Measurements from ENCODE around the gene OR1M1. TPM values are rescaled to one million over a fixed set of nuclear protein-coding genes. Genes with fewer than 3 reads are reported as not detected.

Gene OR1M1
- total RNA-seq, 1 experiment from 2014 or later = not detected

GRCh38 chr19:9039728-9040127 lies 47.1 kb upstream of the OR1M1 start:
- no peaks in the 10 kb centered on the region for H3K9me3 ChIP-seq (ENCODE audit: low read length)
- BruUV-seq (replicated peaks) = no TSS peak
- no peaks in the 10 kb centered on the region for H3K27me3 ChIP-seq (ENCODE audit: low read length)
- H3K9ac ChIP-seq (ENCODE audit: low read length) = peak overlapping the region; percentile 14; the same call in 1 of the 2 replicates
- peak overlapping the region; percentile 70 for H2AFZ ChIP-seq (ENCODE audit: low read length)
- no peaks in the 10 kb centered on the region for H3K9me2 ChIP-seq (replicated peaks; ENCODE audit: low read length)
- no peaks in the 10 kb centered on the region for H3F3A ChIP-seq (ENCODE audit: low read length, unreplicated experiment)
- intact Hi-C loops (cut with micrococcal nuclease) = no loop called here
- no peak for TF ChIP-seq CTCF (conservative IDR thresholded peaks at IDR 0.05; ENCODE audit: low read depth, low read length)
- no peak for TF ChIP-seq EZH2 (IDR thresholded peaks at IDR 0.05; ENCODE audit: low read length, unreplicated experiment)
- TF ChIP-seq EZH2phosphoT487 (IDR thresholded peaks at IDR 0.05; ENCODE audit: borderline replicate concordance, low read length) = no peak
- peaks cover 22% of the 10 kb centered on the region for H3K4me1 ChIP-seq (ENCODE audit: insufficient read depth, low read length)
- CTCF ChIA-PET = no interaction called here
- DNase-seq (peak; percentile 16), ATAC-seq (peak; percentile 25; the same call in 1 of the 2 replicates)
- no peaks in the 10 kb centered on the region for H3K36me3 ChIP-seq (ENCODE audit: low read depth, low read length)
- H3K4me3 ChIP-seq (ENCODE audit: low read length) = peak overlapping the region; percentile 43
- H3K79me2 ChIP-seq (ENCODE audit: low read length) = no peaks in the 10 kb centered on the region
- H3K27ac ChIP-seq (ENCODE audit: low read length) = peak overlapping the region; percentile 70
- POLR2A ChIA-PET (ENCODE audit: unreplicated experiment) = no interaction called here
- peak overlapping the region; percentile 61 for H3K4me2 ChIP-seq (ENCODE audit: low read length)
- no peaks in the 10 kb centered on the region for H4K20me1 ChIP-seq (ENCODE audit: low read length)

GRCh38 chr19:9040131-9040530 lies 46.7 kb upstream of the OR1M1 start:
- TF ChIP-seq EZH2phosphoT487 (IDR thresholded peaks at IDR 0.05; ENCODE audit: borderline replicate concordance, low read length) (no peak), EZH2 (IDR thresholded peaks at IDR 0.05; ENCODE audit: low read length, unreplicated experiment) (no peak), CTCF (conservative IDR thresholded peaks at IDR 0.05; ENCODE audit: low read depth, low read length) (no peak)
- Histone ChIP-seq H3K4me1 (ENCODE audit: insufficient read depth, low read length) (peaks cover 22% of the 10 kb centered on the region), H3K27ac (ENCODE audit: low read length) (peak overlapping the region; percentile 70), H4K20me1 (ENCODE audit: low read length) (no peaks in the 10 kb centered on the region), H3K79me2 (ENCODE audit: low read length) (no peaks in the 10 kb centered on the region), H3K4me3 (ENCODE audit: low read length) (peak overlapping the region; percentile 43), H2AFZ (ENCODE audit: low read length) (peak overlapping the region; percentile 70), H3K36me3 (ENCODE audit: low read depth, low read length) (no peaks in the 10 kb centered on the region), H3K9me3 (ENCODE audit: low read length) (no peaks in the 10 kb centered on the region), H3F3A (ENCODE audit: low read length, unreplicated experiment) (no peaks in the 10 kb centered on the region), H3K9ac (ENCODE audit: low read length) (peak overlapping the region; percentile 14), H3K9me2 (replicated peaks; ENCODE audit: low read length) (no peaks in the 10 kb centered on the region), H3K27me3 (ENCODE audit: low read length) (no peaks in the 10 kb centered on the region), H3K4me2 (ENCODE audit: low read length) (peak overlapping the region; percentile 61)
- DNase-seq (peak; percentile 74), ATAC-seq (peak; percentile 92)
- no TSS peak for BruUV-seq (replicated peaks)
- ChIA-PET POLR2A (ENCODE audit: unreplicated experiment) (interaction anchor here (0.7 kb wide), 1 partner anchor 22 kb away, joined by 6 read pairs; no protein-coding TSS in a partner anchor), CTCF (no interaction called here)
- intact Hi-C loops (cut with micrococcal nuclease) = no loop called here

- Histone ChIP-seq H3F3A (ENCODE audit: low read length, unreplicated experiment) (no peaks in the 10 kb centered on the region), H3K9me3 (ENCODE audit: low read length) (no peaks in the 10 kb centered on the region), H3K36me3 (ENCODE audit: low read depth, low read length) (no peaks in the 10 kb centered on the region), H3K79me2 (ENCODE audit: low read length) (no peaks in the 10 kb centered on the region), H4K20me1 (ENCODE audit: low read length) (no peaks in the 10 kb centered on the region), H3K27ac (ENCODE audit: low read length) (peak overlapping the region; percentile 70; the same call in 1 of the 2 replicates), H3K4me1 (ENCODE audit: insufficient read depth, low read length) (peaks cover 22% of the 10 kb centered on the region), H3K4me2 (ENCODE audit: low read length) (no peak overlapping the region), H3K9ac (ENCODE audit: low read length) (no peak overlapping the region), H3K9me2 (replicated peaks; ENCODE audit: low read length) (no peaks in the 10 kb centered on the region), H2AFZ (ENCODE audit: low read length) (no peak overlapping the region), H3K4me3 (ENCODE audit: low read length) (no peak overlapping the region), H3K27me3 (ENCODE audit: low read length) (no peaks in the 10 kb centered on the region)
- BruUV-seq (replicated peaks) = no TSS peak
- intact Hi-C loops (cut with micrococcal nuclease) = no loop called here
- DNase-seq (no peak), ATAC-seq (no peak)
- CTCF ChIA-PET = no interaction called here
- POLR2A ChIA-PET (ENCODE audit: unreplicated experiment) = interaction anchor here (0.7 kb wide), 1 partner anchor 23 kb away, joined by 6 read pairs; no protein-coding TSS in a partner anchor
- TF ChIP-seq EZH2 (IDR thresholded peaks at IDR 0.05; ENCODE audit: low read length, unreplicated experiment) = no peak
- no peak for TF ChIP-seq CTCF (conservative IDR thresholded peaks at IDR 0.05; ENCODE audit: low read depth, low read length)
- no peak for TF ChIP-seq EZH2phosphoT487 (IDR thresholded peaks at IDR 0.05; ENCODE audit: borderline replicate concordance, low read length)
Observed at GRCh38 chr19:9041023-9041422, 45.8 kb upstream of the OR1M1 start.

All from PC-3 (cell line).